ENCODE data around the gene TAF8. TPM values are rescaled to one million over a fixed set of nuclear protein-coding genes. Genes with fewer than 3 reads are reported as not detected.

The TAF8 gene
- total and polyA plus RNA-seq, 10 of the 15 experiments (the other 5 are each of a cell fraction or from before 2014, with no cell fraction given) = 11.7 to 30.9 (median 19.9) TPM

DNA sequence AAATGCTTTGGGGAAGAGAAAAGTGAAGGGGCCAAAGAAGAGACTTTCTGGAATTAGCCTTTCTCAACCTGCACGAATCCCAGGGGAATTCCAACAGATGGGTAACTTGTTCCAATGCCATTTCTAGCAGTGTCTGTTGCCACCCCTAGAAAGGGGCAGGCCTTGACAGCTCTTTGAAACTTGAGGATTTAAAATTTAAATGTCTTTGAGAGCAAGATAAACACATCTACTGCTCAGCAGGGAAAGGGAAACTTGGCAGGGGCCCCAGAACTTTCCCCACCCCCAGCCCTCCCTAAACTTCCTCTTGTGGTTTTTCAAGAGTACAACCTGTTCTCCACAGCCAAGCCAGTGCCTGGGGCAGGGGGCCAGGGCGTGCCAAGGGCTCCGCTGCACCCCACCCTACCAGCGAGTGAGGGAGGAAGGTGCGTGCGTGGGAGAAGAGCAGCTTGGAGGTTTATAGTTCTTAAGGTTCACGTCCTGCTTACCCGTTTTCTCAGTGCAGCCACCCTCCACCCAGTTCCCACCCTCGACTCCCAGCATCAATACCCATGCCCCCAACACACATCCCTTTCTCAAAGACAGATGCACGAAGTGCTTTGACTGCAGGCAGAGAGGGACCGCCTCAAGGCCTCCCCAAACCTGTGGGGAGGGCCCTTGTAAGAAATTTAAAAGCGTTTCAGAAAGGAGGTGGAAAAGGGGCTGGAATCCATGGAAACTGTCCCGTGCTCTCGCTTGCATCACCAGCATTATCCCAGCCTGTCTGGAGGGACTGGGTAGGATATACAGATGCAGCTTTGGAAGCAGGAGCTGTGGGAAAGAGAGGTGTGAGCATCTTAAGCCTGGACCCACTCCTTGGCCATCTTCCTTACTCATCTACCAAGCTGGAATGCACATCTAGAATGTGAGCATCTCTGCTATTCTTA lies 4.5 kb upstream of the TAF8 start (continued):
- TF ChIP-seq, protein P1, sequence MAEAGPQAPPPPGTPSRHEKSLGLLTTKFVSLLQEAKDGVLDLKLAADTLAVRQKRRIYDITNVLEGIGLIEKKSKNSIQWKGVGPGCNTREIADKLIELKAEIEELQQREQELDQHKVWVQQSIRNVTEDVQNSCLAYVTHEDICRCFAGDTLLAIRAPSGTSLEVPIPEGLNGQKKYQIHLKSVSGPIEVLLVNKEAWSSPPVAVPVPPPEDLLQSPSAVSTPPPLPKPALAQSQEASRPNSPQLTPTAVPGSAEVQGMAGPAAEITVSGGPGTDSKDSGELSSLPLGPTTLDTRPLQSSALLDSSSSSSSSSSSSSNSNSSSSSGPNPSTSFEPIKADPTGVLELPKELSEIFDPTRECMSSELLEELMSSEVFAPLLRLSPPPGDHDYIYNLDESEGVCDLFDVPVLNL (IDR thresholded peaks at IDR 0.05; ENCODE audit: low read depth, low read length) = no peak
- TF ChIP-seq EED (IDR thresholded peaks at IDR 0.05; ENCODE audit: low read depth) (peak; percentile 66), MEF2B (IDR thresholded peaks at IDR 0.05; ENCODE audit: partially characterized antibody, poor library complexity, severe bottlenecking) (peak; percentile 23), CEBPB (IDR thresholded peaks at IDR 0.05; ENCODE audit: borderline replicate concordance in 1 of 2, low read depth in 2 of 2, low read length in 2 of 2) (no peak), CREB1 (IDR thresholded peaks at IDR 0.05; ENCODE audit: low read depth) (no peak), EGR1 (IDR thresholded peaks at IDR 0.05; ENCODE audit: borderline replicate concordance in 1 of 2, low read depth in 2 of 2, low read length in 2 of 2) (peak in 1 of 2 experiments; percentile 37; a peak in 1 of 3 replicates), TBL1XR1 (IDR thresholded peaks at IDR 0.05; ENCODE audit: low read depth, low read length) (no peak), MXI1 (IDR thresholded peaks at IDR 0.05; ENCODE audit: low read depth, low read length) (peak; percentile 67; the same call in 1 of the 2 replicates), IKZF1 (conservative IDR thresholded peaks at IDR 0.05) (peak; percentile 73), NRF1 (conservative IDR thresholded peaks at IDR 0.05; ENCODE audit: low read depth, low read length) (no peak), GATAD2B (conservative IDR thresholded peaks at IDR 0.05; ENCODE audit: low read depth) (no peak), JUND (IDR thresholded peaks at IDR 0.05; ENCODE audit: low read depth, low read length) (no peak), CBFB (IDR thresholded peaks at IDR 0.05; ENCODE audit: low read depth) (0 out of 2 replicates have a peak, but pooled peaks have one; percentile 40)
- TF ChIP-seq, protein P2, sequence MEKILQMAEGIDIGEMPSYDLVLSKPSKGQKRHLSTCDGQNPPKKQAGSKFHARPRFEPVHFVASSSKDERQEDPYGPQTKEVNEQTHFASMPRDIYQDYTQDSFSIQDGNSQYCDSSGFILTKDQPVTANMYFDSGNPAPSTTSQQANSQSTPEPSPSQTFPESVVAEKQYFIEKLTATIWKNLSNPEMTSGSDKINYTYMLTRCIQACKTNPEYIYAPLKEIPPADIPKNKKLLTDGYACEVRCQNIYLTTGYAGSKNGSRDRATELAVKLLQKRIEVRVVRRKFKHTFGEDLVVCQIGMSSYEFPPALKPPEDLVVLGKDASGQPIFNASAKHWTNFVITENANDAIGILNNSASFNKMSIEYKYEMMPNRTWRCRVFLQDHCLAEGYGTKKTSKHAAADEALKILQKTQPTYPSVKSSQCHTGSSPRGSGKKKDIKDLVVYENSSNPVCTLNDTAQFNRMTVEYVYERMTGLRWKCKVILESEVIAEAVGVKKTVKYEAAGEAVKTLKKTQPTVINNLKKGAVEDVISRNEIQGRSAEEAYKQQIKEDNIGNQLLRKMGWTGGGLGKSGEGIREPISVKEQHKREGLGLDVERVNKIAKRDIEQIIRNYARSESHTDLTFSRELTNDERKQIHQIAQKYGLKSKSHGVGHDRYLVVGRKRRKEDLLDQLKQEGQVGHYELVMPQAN (conservative IDR thresholded peaks at IDR 0.05) = peak; percentile 67; the same call in 1 of the 2 replicates
- TF ChIP-seq, protein P3, sequence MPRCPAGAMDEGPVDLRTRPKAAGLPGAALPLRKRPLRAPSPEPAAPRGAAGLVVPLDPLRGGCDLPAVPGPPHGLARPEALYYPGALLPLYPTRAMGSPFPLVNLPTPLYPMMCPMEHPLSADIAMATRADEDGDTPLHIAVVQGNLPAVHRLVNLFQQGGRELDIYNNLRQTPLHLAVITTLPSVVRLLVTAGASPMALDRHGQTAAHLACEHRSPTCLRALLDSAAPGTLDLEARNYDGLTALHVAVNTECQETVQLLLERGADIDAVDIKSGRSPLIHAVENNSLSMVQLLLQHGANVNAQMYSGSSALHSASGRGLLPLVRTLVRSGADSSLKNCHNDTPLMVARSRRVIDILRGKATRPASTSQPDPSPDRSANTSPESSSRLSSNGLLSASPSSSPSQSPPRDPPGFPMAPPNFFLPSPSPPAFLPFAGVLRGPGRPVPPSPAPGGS (IDR thresholded peaks at IDR 0.05; ENCODE audit: borderline replicate concordance, insufficient read depth, low read depth, low read length, poor library complexity, severe bottlenecking) = no peak
- TF ChIP-seq, protein P4, sequence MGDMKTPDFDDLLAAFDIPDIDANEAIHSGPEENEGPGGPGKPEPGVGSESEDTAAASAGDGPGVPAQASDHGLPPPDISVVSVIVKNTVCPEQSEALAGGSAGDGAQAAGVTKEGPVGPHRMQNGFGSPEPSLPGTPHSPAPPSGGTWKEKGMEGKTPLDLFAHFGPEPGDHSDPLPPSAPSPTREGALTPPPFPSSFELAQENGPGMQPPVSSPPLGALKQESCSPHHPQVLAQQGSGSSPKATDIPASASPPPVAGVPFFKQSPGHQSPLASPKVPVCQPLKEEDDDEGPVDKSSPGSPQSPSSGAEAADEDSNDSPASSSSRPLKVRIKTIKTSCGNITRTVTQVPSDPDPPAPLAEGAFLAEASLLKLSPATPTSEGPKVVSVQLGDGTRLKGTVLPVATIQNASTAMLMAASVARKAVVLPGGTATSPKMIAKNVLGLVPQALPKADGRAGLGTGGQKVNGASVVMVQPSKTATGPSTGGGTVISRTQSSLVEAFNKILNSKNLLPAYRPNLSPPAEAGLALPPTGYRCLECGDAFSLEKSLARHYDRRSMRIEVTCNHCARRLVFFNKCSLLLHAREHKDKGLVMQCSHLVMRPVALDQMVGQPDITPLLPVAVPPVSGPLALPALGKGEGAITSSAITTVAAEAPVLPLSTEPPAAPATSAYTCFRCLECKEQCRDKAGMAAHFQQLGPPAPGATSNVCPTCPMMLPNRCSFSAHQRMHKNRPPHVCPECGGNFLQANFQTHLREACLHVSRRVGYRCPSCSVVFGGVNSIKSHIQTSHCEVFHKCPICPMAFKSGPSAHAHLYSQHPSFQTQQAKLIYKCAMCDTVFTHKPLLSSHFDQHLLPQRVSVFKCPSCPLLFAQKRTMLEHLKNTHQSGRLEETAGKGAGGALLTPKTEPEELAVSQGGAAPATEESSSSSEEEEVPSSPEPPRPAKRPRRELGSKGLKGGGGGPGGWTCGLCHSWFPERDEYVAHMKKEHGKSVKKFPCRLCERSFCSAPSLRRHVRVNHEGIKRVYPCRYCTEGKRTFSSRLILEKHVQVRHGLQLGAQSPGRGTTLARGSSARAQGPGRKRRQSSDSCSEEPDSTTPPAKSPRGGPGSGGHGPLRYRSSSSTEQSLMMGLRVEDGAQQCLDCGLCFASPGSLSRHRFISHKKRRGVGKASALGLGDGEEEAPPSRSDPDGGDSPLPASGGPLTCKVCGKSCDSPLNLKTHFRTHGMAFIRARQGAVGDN (IDR thresholded peaks at IDR 0.05) = peak; percentile 27; the same call in 1 of the 2 replicates
- TF ChIP-seq, protein P5, sequence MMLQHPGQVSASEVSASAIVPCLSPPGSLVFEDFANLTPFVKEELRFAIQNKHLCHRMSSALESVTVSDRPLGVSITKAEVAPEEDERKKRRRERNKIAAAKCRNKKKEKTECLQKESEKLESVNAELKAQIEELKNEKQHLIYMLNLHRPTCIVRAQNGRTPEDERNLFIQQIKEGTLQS (IDR thresholded peaks at IDR 0.05; ENCODE audit: borderline replicate concordance, extremely low read depth, low read depth, low read length) = no peak

Measured in GM12878 (cell line).